Chondrocyte (in vitro differentiated cells): ENCODE measurements around the gene RTP1. TPM values are rescaled to one million over a fixed set of nuclear protein-coding genes. Genes with fewer than 3 reads are reported as not detected.
A peak's percentile ranks its signal among the peaks of the same experiment; 100 is the strongest.

ENCODE experiments used
- DNase-seq: peaks from one replicate; pipeline ENCODE4 v3.0.0; 2021; ENCODE audit warnings: mixed read lengths, low spot score
- H3K27ac Mint-ChIP-seq: one replicate; pipeline ENCODE4 v1.8.0; 2021; ENCODE audit warnings: mild to moderate bottlenecking, moderate library complexity, mixed read lengths; ENCODE audit not compliant: unreplicated experiment
- H3K27me3 Mint-ChIP-seq: 2 replicates; pipeline ENCODE4 v1.8.0; 2021; ENCODE audit warnings: low read depth, mixed read lengths
- H3K36me3 Mint-ChIP-seq: 2 replicates; pipeline ENCODE4 v1.8.0; 2021; ENCODE audit warnings: low read depth, mixed read lengths
- H3K4me1 Mint-ChIP-seq: 2 replicates; pipeline ENCODE4 v1.8.0; 2021; ENCODE audit warnings: low read depth, mild to moderate bottlenecking, mixed read lengths
- H3K4me3 Mint-ChIP-seq: one replicate; pipeline ENCODE4 v1.8.0; 2021; ENCODE audit warnings: mild to moderate bottlenecking, moderate library complexity, mixed read lengths; ENCODE audit not compliant: unreplicated experiment
- H3K9me3 Mint-ChIP-seq: 2 replicates; pipeline ENCODE4 v1.8.0; 2021; ENCODE audit warnings: low read depth, mixed read lengths
- CTCF ChIP-seq: fragments of 200-600 bp; sonication (generic); IDR thresholded peaks from 2 replicates; pipeline ENCODE4 v1.5.0; 2021; ENCODE audit warnings: antibody characterized with exemption, mild to moderate bottlenecking, moderate library complexity
- total RNA-seq: library from RNA; stranded (reverse); gene quantifications from 3 replicates; pipeline ENCODE4 v1.2.1, GENCODE V29; 2021

Gene RTP1
- total RNA-seq, 1 donor from 2014 or later = not detected

GRCh38 chr3:187186801-187187421, 10.4 kb upstream of the RTP1 start:
- no peak for DNase-seq
- H3K4me1 Mint-ChIP-seq = peaks cover 56% of the 10 kb centered on the region
- peaks cover 2% of the 10 kb centered on the region for H3K9me3 Mint-ChIP-seq
- H3K36me3 Mint-ChIP-seq = no peaks in the 10 kb centered on the region
- no peak overlapping the region for H3K4me3 Mint-ChIP-seq
- H3K27me3 Mint-ChIP-seq = no peaks in the 10 kb centered on the region
- TF ChIP-seq CTCF = no peak
- peak overlapping the region; percentile 80 for H3K27ac Mint-ChIP-seq

GRCh38 chr3:187188931-187189330, 8.4 kb upstream of the RTP1 start:
- Mint-ChIP-seq H3K36me3 (no peaks in the 10 kb centered on the region), H3K9me3 (peaks cover 2% of the 10 kb centered on the region), H3K27ac (no peak overlapping the region), H3K4me3 (no peak overlapping the region), H3K4me1 (peaks cover 56% of the 10 kb centered on the region), H3K27me3 (no peaks in the 10 kb centered on the region)
- DNase-seq = no peak
- TF ChIP-seq CTCF = no peak

- no peak overlapping the region for H3K4me3 Mint-ChIP-seq
- no peak overlapping the region for H3K27ac Mint-ChIP-seq
- no peaks in the 10 kb centered on the region for H3K27me3 Mint-ChIP-seq
- H3K4me1 Mint-ChIP-seq = peaks cover 58% of the 10 kb centered on the region
- DNase-seq = no peak
- no peaks in the 10 kb centered on the region for H3K9me3 Mint-ChIP-seq
- no peak for TF ChIP-seq CTCF
- no peaks in the 10 kb centered on the region for H3K36me3 Mint-ChIP-seq
These were observed 6.0 kb upstream of the RTP1 start for GRCh38 chr3:187191271-187191670.

- peak overlapping the region; percentile 83 for H3K27ac Mint-ChIP-seq
- H3K36me3 Mint-ChIP-seq = no peaks in the 10 kb centered on the region
- peaks cover 39% of the 10 kb centered on the region for H3K4me1 Mint-ChIP-seq
- no peaks in the 10 kb centered on the region for H3K9me3 Mint-ChIP-seq
- H3K27me3 Mint-ChIP-seq = no peaks in the 10 kb centered on the region
- H3K4me3 Mint-ChIP-seq = no peak overlapping the region
- no peak for DNase-seq
- no peak for TF ChIP-seq CTCF
These were observed 4.1 kb upstream of the RTP1 start for GRCh38 chr3:187193181-187193580.

GRCh38 chr3:187196573-187197334, 532 bp upstream of the RTP1 start:
- Mint-ChIP-seq H3K4me1 (peaks cover 25% of the 10 kb centered on the region), H3K27me3 (peaks cover 2% of the 10 kb centered on the region), H3K4me3 (no peak overlapping the region), H3K9me3 (no peaks in the 10 kb centered on the region), H3K27ac (no peak overlapping the region), H3K36me3 (no peaks in the 10 kb centered on the region)
- TF ChIP-seq CTCF = no peak
- DNase-seq = no peak
